ENCODE data around the gene CLK2.

Gene CLK2
- 46.1 to 74.3 reads per million in 2 donors for total RNA-seq

GRCh38 chr1:155273343-155274245 is at the start of gene CLK2:
Gene CLK2, minus strand, starts transcription at chr1:155273504. Its CDS starts 2,527 bp downstream, at chr1:155270977.
- DNase-seq: peak; percentile 86 to 98 (median 93)

DNA sequence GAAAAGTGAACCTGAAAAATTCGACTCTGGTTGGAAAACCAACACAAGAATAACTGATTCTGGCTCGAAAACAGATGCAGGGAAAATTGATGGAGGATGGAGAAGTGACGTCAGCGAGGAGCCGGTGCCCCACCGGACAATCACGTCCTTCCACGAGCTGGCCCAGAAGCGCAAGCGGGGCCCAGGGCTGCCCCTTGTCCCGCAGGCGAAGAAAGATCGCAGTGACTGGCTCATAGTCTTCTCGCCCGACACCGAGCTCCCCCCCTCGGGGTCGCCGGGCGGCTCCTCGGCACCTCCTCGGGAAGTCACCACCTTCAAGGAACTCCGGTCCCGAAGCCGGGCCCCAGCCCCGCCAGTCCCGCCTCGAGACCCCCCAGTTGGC is 49.3 kb upstream of the CLK2 start:
- peak in 1 of 5 experiments; percentile 21 for DNase-seq

DNA sequence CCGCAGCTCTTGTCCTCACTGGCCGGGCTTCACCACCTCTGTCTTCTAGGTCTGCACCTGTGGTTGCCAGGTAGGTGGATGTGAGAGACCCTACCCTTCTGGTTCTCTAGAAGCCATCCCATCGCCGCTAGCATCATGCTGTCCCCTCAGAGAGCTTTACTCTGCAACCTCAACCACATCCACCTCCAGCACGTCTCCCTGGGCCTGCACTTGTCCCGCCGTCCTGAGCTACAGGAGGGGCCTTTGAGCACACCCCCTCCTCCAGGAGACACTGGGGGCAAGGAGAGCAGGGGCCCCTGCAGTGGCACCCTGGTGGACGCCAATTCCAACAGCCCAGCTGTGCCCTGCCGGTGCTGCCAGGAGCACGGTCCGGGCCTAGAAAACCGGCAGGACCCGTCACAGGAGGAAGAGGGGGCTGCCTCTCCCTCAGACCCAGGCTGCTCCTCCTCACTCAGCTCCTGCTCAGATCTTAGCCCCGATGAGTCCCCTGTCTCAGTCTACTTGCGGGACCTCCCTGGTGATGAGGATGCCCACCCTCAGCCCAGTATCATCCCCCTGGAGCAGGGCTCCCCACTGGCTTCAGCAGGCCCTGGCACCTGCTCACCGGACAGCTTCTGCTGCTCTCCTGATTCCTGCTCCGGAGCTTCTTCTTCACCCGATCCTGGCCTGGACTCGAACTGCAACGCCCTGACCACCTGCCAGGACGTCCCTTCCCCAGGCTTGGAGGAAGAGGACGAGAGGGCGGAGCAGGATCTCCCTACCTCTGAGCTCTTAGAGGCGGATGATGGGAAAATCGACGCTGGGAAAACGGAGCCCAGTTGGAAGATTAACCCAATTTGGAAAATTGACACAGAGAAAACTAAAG is 48.6 kb upstream of the CLK2 start:
- peak in 1 of 5 experiments; percentile 23 for DNase-seq

GRCh38 chr1:155320661-155321617 is 47.6 kb upstream of the CLK2 start, which contains the start of gene RUSC1:
Gene RUSC1, plus strand, starts transcription at chr1:155320894. Its CDS starts 880 bp downstream, at chr1:155321774.
- DNase-seq: peak; percentile 28 to 79 (median 51)

GRCh38 chr1:155320252-155320651 is 46.9 kb upstream of the CLK2 start:
- no peak for DNase-seq

DNA sequence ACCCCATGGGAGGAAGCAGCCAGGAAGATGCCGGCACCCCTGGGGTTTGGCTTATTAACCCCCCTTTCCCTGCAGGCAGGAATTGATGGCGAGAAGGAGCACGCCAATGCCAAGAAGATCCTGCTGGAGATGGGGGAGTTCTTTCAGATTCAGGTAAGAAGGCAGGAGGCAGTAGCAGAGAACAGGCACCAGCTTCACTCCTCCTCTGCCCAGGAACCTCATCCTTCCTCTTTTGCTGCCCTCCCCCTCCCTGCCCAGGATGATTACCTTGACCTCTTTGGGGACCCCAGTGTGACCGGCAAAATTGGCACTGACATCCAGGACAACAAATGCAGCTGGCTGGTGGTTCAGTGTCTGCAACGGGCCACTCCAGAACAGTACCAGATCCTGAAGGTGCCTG is 46.2 kb upstream of the CLK2 start:
- DNase-seq: no peak

DNA sequence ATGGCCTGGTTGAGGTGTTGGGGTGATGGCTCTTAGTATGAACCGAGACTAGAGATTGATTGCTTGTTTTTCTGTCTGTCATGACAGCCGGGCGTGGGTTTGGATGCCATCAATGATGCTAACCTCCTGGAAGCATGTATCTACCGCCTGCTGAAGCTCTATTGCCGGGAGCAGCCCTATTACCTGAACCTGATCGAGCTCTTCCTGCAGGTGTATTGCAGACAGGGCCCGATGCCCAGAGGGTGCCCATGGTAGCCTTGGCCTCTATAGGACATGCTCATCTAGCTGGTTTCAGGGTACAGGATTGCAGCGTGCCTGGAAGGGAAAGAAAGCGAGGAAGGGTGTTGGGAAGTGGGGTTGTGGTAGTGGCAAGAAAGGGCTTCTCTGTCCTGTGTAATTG is 44.8 kb upstream of the CLK2 start:
- no peak for DNase-seq

DNA sequence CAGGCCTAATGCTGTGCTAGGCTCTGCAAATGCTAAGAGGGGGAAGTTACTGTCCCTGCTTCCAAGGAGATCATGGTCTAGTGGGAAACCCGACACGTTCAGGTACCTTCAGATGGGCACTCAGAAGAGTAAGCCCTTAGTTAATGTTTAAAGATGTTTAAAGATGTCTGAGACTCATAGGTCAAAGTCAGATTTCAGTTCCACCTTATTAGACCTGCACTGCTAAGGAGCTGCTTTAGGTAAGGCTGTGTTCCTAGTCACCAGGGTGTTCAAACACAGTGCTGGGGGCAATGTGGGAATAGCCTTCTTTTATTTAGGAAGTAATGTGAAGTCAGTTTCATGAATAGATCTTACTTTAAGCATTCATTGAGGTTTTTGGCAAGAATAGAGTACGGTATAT is 43.6 kb upstream of the CLK2 start:
- DNase-seq: no peak

DNA sequence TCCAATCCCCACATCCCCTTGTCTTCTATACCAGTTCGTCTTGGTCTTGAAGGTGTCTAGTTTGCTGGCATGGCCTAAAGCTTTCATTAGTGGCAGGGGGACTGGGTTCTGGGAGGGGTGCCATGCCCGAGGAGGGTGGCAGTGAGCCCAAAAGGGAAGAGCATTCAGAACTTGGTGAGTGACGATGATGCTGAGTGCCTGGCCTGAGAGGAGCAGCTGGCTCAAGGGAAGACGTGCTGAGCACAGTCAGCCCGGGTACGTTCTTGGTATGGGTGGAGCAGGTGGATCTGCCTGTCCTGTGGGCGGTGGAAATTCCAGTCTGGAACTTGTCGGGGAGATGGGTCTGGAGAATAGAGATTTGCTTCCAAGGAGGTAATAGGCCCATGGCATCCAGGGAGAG is 40.0 kb upstream of the CLK2 start:
- DNase-seq: no peak

GRCh38 chr1:155309423-155310021 is 36.2 kb upstream of the CLK2 start:
- DNase-seq: peak in 1 of 5 experiments; percentile 28

GRCh38 chr1:155308493-155309422 is 35.5 kb upstream of the CLK2 start, which contains the start of gene FDPS:
Gene FDPS, plus strand, starts transcription at chr1:155308866. Its CDS starts 924 bp downstream, at chr1:155309790.
- peak; percentile 89 to 100 (median 97) for DNase-seq

- DNase-seq: peak in 1 of 5 experiments; percentile 41
Observed at GRCh38 chr1:155307247-155307740, 34.0 kb upstream of the CLK2 start.

DNA sequence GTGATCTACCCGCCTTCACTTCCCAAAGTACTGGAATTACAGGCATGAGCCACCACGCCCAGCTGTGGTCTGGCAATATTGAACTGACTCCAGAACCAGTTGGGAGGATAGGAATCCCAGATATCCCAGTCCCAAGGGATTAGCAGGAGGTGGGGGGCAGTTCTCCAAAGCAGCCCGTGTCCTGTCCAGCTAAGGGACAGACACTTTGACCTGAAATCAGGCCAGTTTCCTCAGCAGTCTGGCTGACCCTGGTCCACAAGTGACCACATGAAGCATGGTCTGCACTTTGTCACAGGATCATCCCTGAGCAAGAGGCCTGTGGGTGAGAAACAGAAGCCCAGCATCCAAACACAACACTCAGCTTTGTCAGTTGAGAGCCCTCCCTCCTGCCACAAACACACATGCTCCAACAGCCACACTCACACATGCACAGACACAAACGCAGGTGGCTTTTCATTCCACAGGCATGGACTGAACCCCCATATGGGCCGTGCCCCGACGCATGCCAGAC is 32.6 kb upstream of the CLK2 start:
- no peak for DNase-seq

GRCh38 chr1:155304558-155305063 is 31.3 kb upstream of the CLK2 start:
- DNase-seq: no peak

DNA sequence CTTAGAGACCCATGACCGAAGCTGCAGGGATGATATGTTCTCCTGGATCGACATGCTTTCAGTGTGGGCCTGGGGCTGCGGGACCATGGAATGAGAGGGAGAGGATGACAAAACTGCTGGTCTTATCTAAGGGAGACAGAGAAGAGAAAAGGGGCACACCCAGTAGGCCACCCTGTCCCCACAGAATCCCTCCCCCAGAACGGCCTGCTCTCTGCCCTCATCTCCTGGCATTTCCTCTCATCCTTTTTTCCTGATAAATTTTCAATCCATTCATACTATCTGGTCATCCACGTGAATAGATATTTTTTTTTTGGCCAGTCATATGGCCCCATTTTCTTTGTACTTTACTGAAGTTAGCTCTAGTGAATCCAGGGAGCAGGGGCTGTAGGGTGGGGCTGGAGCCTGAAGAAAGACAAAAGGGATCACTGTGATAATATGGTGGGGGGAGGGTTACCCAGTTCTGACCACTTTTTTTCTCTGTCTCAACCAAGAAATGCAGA is 28.1 kb upstream of the CLK2 start, which contains the start of gene PKLR:
PKLR (minus strand) TSS at position 97 of the 500 bp plus-strand sequence; CDS start at position 54, 43 bp downstream.
- no peak for DNase-seq

DNA sequence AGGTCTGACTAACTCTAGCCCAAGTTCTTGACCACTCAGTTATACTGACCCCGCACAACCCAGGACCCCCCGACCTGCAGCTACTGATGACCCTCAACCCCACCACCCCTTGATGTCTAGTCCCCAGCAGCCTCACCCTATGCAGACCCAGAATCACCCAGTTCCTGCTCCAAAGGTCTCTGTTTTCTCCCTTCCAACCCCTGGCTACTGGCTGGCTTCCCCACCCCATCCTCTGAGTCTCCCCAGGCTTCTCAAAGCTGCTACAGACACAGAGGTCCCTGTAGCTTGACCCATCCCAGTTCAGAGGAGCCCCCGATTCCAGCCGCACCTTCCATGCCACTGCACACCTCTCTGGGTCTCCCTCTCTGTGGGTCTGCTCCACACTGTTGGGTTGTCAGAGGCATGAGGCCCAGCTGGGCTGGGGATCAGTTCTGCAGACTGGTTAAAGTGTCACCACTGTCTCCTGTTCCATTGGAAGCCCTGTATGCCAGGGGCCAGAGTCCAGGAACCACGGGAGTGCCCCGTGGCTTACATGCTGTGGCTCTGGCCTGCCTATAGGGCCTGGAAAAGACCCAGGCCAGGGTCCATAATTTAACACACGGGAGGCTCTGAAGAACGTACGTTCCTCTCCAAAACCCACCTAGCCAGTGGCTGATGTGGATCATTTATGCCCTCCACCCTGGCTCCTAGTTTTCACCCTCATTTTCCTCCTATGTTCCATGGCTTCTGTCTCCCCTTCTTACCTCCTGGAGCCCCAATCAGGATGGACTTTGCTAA is 27.4 kb upstream of the CLK2 start:
- no peak for DNase-seq

DNA sequence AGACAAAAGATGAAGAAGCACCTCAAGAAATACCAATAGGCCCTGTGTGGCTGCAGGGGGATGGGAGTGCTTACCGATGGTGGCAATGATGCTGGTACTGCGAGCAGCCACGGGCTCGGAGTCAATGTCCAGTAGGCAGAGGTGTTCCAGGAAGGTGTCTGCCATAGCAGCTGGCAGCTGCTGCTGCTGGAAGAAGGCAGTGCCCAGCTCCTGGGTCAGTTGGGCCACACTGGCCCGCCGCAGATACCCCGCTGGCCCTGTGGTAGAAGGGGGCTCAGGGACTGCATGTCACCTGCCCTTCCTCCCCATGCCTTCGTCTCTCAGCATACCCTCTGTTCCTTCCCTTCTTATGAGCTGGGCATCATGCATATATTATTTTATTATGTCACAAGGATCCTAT is 26.7 kb upstream of the CLK2 start:
- DNase-seq: no peak

- DNase-seq: no peak
Observed at GRCh38 chr1:155297384-155297783, 24.1 kb upstream of the CLK2 start.

GRCh38 chr1:155296661-155297060 is 23.4 kb upstream of the CLK2 start:
- no peak for DNase-seq
